GM18517 (cell line): ENCODE data around the gene DLD.
"Not testable (repeated sequence)": the region's sequence is repeated elsewhere in the genome, so short reads cannot be mapped to it uniquely, and the experiment has no call there.

Source experiments
- ATAC-seq: cut with Tn5 transposase; IDR thresholded peaks from one replicate; pipeline ENCODE4 v1.9.1; 2021; ENCODE audit warnings: mild to moderate bottlenecking, moderate library complexity; ENCODE audit not compliant: unreplicated experiment

The DLD gene

GRCh38 chr7:107943018-107943417, 52.0 kb downstream of the DLD start:
- no peak for ATAC-seq

GRCh38 chr7:107944411-107945169, 53.6 kb downstream of the DLD start:
- ATAC-seq, result no peak

DNA sequence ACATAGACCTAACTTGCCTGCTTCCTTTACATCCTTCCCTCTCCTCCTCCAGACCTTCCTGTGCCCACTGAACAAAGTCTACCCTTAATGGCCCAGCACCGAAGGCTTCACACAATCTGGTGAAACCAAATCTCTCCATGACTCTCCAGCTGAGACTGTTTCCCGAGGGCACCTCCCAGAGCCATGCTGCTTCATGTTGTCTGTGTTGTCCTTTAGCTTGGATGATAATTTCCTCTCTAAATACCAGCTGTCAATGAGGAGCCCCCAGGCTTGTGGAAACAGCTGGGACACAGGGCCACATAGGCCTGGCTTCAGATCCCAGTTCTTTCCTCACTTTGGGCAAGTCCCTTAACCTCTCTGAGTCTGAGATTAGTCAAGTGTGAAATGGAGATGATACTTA, 54.3 kb downstream of the DLD start:
- no peak for ATAC-seq

DNA sequence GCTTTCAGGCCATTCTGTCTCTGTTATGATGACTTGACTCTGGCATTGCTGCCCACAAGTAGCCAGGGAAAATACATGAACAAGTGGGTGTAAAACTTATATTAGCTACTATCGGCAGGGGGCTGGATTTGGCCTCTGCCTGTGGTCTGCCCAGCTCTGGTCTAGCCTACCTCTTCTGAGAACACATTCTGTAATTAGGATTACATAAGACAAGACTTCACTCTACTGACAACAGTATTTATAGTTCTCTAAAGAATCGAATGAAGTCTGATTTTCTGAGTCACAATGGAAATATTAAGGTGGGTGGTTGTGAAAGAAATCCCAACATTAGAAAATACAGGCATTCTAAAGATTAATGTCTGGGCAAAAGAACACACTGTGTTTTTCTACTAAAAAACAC, 55.5 kb downstream of the DLD start:
- no peak for ATAC-seq

- ATAC-seq, result no peak
Observed at GRCh38 chr7:107946881-107947280, 55.9 kb downstream of the DLD start.

- no peak for ATAC-seq
Observed at GRCh38 chr7:107948645-107949442, 57.9 kb downstream of the DLD start.

- no peak for ATAC-seq
Observed at GRCh38 chr7:107949443-107949935, 58.5 kb downstream of the DLD start.

- ATAC-seq, result no peak
Observed at GRCh38 chr7:107951172-107951787, 60.3 kb downstream of the DLD start.

GRCh38 chr7:107951896-107952295, 60.9 kb downstream of the DLD start:
- ATAC-seq, result no peak

GRCh38 chr7:107953265-107953923, 62.4 kb downstream of the DLD start:
- ATAC-seq, result no peak

DNA sequence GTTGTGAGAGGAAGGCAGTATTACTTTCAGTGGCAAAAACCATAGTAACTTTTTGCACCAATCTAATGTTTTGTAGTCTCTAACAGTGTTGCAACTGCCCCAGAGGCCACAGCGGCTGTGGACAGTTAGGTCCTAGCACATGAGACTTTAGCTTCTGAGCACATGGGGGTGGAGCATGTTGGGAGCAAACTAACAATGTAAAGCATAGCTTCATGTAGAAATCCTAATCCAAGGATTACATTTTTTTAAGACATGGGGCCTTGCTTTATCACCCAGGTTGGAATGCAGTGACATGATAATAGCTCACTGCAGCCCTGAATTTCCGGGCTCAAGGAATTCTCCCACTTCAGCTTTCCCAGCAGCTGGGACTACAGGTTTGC, 62.9 kb downstream of the DLD start:
- ATAC-seq, result no peak

- ATAC-seq, result no peak
Observed at GRCh38 chr7:107955394-107955793, 64.4 kb downstream of the DLD start.

GRCh38 chr7:107956950-107957349, 66.0 kb downstream of the DLD start:
- ATAC-seq, result not testable (repeated sequence)

- ATAC-seq, result no peak
Observed at GRCh38 chr7:107957436-107957835, 66.5 kb downstream of the DLD start.

GRCh38 chr7:107958764-107959526, 68.0 kb downstream of the DLD start:
- ATAC-seq, result no peak

GRCh38 chr7:107959527-107959898, 68.5 kb downstream of the DLD start:
- no peak for ATAC-seq

DNA sequence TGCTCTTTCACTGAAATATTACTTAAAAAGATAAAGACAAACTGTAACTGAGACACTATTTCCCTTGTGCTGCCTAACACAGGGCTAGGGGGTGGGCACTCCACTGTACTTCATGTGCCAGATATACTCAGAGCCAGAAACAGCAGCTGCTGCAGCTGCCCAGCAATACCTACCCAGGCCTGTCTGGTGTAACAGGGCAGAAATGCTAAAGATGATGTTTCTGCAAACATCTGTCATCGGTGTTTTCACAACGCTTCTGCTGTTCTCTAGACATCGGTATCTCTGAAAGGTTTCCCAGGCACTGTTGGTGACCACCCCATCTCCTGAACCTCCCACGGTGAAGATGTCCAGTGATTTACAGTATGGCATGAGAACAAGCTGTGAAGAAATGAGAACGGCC, 69.3 kb downstream of the DLD start:
- ATAC-seq, result no peak

- no peak for ATAC-seq
Observed at GRCh38 chr7:107961405-107961804, 70.4 kb downstream of the DLD start.

- no peak for ATAC-seq
Observed at GRCh38 chr7:107962817-107963216, 71.8 kb downstream of the DLD start.

- ATAC-seq, result no peak
Observed at GRCh38 chr7:107964510-107964909, 73.5 kb downstream of the DLD start.

- no peak for ATAC-seq
Observed at GRCh38 chr7:107966711-107967110, 75.7 kb downstream of the DLD start.
